Measurements from ENCODE around the gene SLC6A12. TPM values are rescaled to one million over a fixed set of nuclear protein-coding genes. Genes with fewer than 3 reads are reported as not detected.

Gene SLC6A12
- polyA plus RNA-seq, 5 donors: 0.49 to 1.3 (median 0.96) TPM

GRCh38 chr12:178829-179109 is 35.2 kb downstream of the SLC6A12 start:
- DNase-seq: no peak

GRCh38 chr12:177980-178828 is 35.8 kb downstream of the SLC6A12 start:
- no peak for DNase-seq

- no peak for DNase-seq
Observed at GRCh38 chr12:177336-177979, 36.5 kb downstream of the SLC6A12 start.

- no peak for DNase-seq
Observed at GRCh38 chr12:176321-177181, 37.4 kb downstream of the SLC6A12 start.

GRCh38 chr12:175759-176158 is 38.2 kb downstream of the SLC6A12 start:
- no peak for DNase-seq

GRCh38 chr12:175250-175649 is 38.7 kb downstream of the SLC6A12 start:
- DNase-seq: peak in 1 of 2 donors; percentile 30

GRCh38 chr12:174596-174995 is 39.4 kb downstream of the SLC6A12 start:
- no peak for DNase-seq

GRCh38 chr12:174124-174523 is 39.8 kb downstream of the SLC6A12 start:
- DNase-seq: no peak

GRCh38 chr12:172732-173161 is 41.2 kb downstream of the SLC6A12 start:
- DNase-seq: no peak

- no peak for DNase-seq
Observed at GRCh38 chr12:171743-172676, 41.9 kb downstream of the SLC6A12 start.

- no peak for DNase-seq
Observed at GRCh38 chr12:171276-171675, 42.7 kb downstream of the SLC6A12 start.

GRCh38 chr12:170371-171225 is 43.4 kb downstream of the SLC6A12 start:
- DNase-seq: no peak

- no peak for DNase-seq
Observed at GRCh38 chr12:169528-170370, 44.2 kb downstream of the SLC6A12 start.

GRCh38 chr12:168763-169525 is 45.0 kb downstream of the SLC6A12 start:
- no peak for DNase-seq

GRCh38 chr12:167959-168600 is 45.9 kb downstream of the SLC6A12 start:
- DNase-seq: no peak

GRCh38 chr12:166425-167075 is 47.4 kb downstream of the SLC6A12 start:
- no peak for DNase-seq

- DNase-seq: no peak
Observed at GRCh38 chr12:165862-166368, 48.0 kb downstream of the SLC6A12 start.

Data from right lung (tissue), 5 donors.